Measurements from ENCODE around the gene PPIE.

PPIE gene

DNA sequence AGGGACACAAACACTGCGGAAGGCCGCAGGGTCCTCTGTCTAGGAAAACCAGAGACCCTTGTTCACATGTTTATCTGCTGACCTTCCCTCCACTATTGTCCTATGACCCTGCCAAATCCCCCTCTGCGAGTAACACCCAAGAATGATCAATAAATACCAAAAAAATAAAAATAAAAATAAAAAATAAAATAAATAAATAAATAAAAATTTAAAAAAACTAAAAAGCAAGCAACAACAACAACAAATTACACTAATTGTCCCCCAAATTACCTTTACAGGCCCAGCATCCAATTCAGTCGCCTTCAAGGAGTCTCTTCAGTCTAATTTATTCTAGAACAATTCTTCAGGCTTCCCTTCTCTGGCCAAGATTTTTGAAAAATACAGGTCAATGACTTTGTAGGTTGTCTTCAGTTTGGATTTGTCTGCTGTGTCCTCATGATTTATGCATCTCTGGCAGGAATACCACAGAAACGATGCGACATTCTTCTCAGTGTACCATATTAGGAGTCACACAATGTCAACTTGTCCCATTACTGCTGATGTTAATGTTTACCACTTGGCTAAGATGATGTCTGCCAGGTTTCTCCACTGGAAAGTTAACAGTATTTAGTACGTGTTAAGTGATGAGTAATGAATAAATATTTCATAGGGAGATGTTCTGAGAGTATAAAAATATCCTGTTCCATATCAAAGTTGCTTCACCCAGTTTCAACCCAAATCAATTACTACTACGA is 70.3 kb downstream of the PPIE start:
- DNase-seq, result no peak

GRCh38 chr1:39812913-39813312 is 74.2 kb downstream of the PPIE start:
- DNase-seq, result no peak

Measured in cerebellar nuclear complex (tissue), 1 donor.